Esophagus muscularis mucosa (tissue), 4 donors: ENCODE data around the gene DHRS7. TPM values are rescaled to one million over a fixed set of nuclear protein-coding genes. Genes with fewer than 3 reads are reported as not detected.

Source experiments
- DNase-seq: peaks from one replicate; pipeline ENCODE4 v3.0.0-alpha.2; 2017; ENCODE audit errors: extremely low spot score
- H3K27ac ChIP-seq, 4 donors: fragments of 200-600 bp; sonication (generic); replicated peaks in 1 of 4; 1 replicate in 3 of 4; 2 replicates in 1 of 4; pipeline ENCODE4 v1.5.1; 2016 to 2019; ENCODE audit warnings: mild to moderate bottlenecking in 1 of 4
- H3K27me3 ChIP-seq, 4 donors: fragments of 200-600 bp; sonication (generic); one replicate each; pipeline versions ENCODE4 v1.5.1 to v1.6.0; 2016 to 2019
- H3K36me3 ChIP-seq, 4 donors: fragments of 200-600 bp; sonication (generic); one replicate each; pipeline ENCODE4 v1.5.1; 2016 to 2019
- H3K4me1 ChIP-seq, 4 donors: fragments of 200-600 bp; sonication (generic); one replicate each; pipeline ENCODE4 v1.5.1; 2016 to 2019
- H3K4me3 ChIP-seq, 4 donors: fragments of 200-600 bp; sonication (generic); 1 replicate in 2 of 4; 2 replicates in 2 of 4; pipeline ENCODE4 v1.5.1; 2016 to 2019; ENCODE audit warnings: mild to moderate bottlenecking in 4 of 4, moderate library complexity in 1 of 4
- H3K9me3 ChIP-seq, 4 donors: fragments of 200-600 bp; sonication (generic); 1 replicate in 3 of 4; 2 replicates in 1 of 4; pipeline ENCODE4 v1.5.1; 2016 to 2019
- CTCF ChIP-seq, 3 experiments: fragments of 200-600 bp in 2 of 3; fragments of 450-650 bp in 1 of 3; sonication (generic) in 2 of 3; IDR thresholded peaks; one replicate each; pipeline ENCODE4 v1.5.1; 2017 to 2019; ENCODE audit warnings: antibody characterized with exemption in 3 of 3, mild to moderate bottlenecking in 2 of 3, moderate library complexity in 1 of 3
- EP300 ChIP-seq: sonication (generic); formaldehyde crosslinking; IDR thresholded peaks from one replicate; pipeline ENCODE4 v1.6.1; 2017; ENCODE audit warnings: antibody characterized with exemption
- POLR2A ChIP-seq: fragments of 450-650 bp; IDR thresholded peaks from one replicate; pipeline ENCODE4 v1.6.1; 2017; ENCODE audit warnings: antibody characterized with exemption, moderate library complexity, mild to moderate bottlenecking, low read depth
- POLR2AphosphoS5 ChIP-seq, 2 donors: sonication (generic); formaldehyde crosslinking; IDR thresholded peaks; one replicate each; pipeline ENCODE4 v1.6.1; 2017; ENCODE audit warnings: antibody characterized with exemption in 2 of 2
- whole genome bisulfite sequencing: methylation state at CpG from one replicate; pipeline ENCODE4 v1.1.5; 2018; 5-methylcytosine and 5-hydroxymethylcytosine counted together
- intact Hi-C: fragments of 100-400 bp; cut with DNase I; formaldehyde crosslinking; loops from one replicate; pipeline ENCODE4 v1.15.1; 2023
- total RNA-seq, 4 donors: library from RNA; depleted of rRNA; stranded (reverse); fragments of >200 nt; gene quantifications; one replicate each; pipeline versions ENCODE4 v1.1.0 to v1.2.1, GENCODE V29; 2016

DHRS7 gene
- total RNA-seq, 4 donors from 2014 or later, result 46.1 to 70.5 (median 59.5) TPM

GRCh38 chr14:60188115-60188514 lies 22.9 kb upstream of the DHRS7 start:
- Histone ChIP-seq H3K4me3 (no peak overlapping the region), H3K4me1 (peaks cover 0 to 8% (median 6%) of the 10 kb centered on the region in 4 donors), H3K27me3 (no peaks in the 10 kb centered on the region), H3K9me3 (no peaks in the 10 kb centered on the region), H3K36me3 (no peaks in the 10 kb centered on the region), H3K27ac (no peak overlapping the region)
- intact Hi-C loops, result no loop called here
- no peak for DNase-seq
- TF ChIP-seq POLR2A (no peak), CTCF (IDR thresholded peaks at IDR 0.05) (peak in 1 of 3 experiments; percentile 8)
- WGBS, result 51% methylated on average over 3 of the region's 3 CpGs

GRCh38 chr14:60184905-60185555 lies 19.8 kb upstream of the DHRS7 start:
- H3K4me1 ChIP-seq, result peaks cover 0 to 8% (median 6%) of the 10 kb centered on the region in 4 donors
- H3K9me3 ChIP-seq, result no peaks in the 10 kb centered on the region
- 63% methylated on average over 5 of the region's 5 CpGs for WGBS
- H3K36me3 ChIP-seq, result no peaks in the 10 kb centered on the region
- no peak overlapping the region for H3K4me3 ChIP-seq
- DNase-seq, result no peak
- H3K27me3 ChIP-seq, result no peaks in the 10 kb centered on the region
- TF ChIP-seq POLR2A (no peak), POLR2AphosphoS5 (IDR thresholded peaks at IDR 0.05) (no peak), CTCF (IDR thresholded peaks at IDR 0.05) (no peak), EP300 (no peak)
- H3K27ac ChIP-seq, result no peak overlapping the region
- intact Hi-C loops, result loop anchor here (2.0 kb wide), 1 partner anchor 220 kb away; no protein-coding TSS in a partner anchor

DNA sequence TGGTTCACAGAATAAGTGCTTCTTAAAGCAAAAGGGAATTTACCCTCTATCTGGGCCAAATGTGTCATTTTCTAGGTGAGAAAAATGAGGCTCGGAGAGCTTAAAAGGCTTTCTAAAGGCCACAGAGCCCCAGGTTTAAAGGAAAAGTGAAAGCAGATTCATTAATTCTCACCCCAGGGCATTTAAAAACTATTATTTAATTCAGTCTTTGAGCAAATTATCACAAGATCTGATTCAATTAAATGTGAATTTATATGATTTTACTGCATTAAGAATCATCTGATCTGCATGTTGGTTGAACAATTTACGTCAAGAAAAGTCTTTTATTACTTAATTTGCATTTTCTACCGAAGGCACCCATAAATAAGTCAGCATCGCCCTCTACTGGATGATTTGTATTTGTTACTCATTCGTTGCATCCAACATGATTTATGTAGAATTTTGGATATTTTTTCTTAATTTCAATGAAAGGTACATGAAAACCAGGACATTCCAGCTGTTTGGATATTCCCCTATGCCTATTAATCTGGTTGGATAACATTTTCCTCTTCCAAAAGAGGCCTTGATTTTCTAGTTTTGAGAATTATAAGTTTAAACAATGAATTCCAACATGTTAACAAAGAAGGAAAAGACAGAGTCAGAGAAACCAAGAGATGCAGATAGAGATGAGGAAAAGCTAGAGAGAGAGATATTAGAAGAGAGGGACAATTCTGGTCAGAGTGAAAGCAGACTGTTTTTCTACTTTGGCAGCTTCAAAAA lies 19.1 kb upstream of the DHRS7 start:
- under 1% methylated on average over 5 of the region's 5 CpGs for WGBS
- Histone ChIP-seq H3K4me3 (peak overlapping the region; percentile 45 to 60 (median 48)), H3K4me1 (peaks cover 6 to 13% (median 9%) of the 10 kb centered on the region in 4 donors), H3K27ac (peak overlapping the region; percentile 0 to 54 (median 52)), H3K9me3 (no peaks in the 10 kb centered on the region), H3K36me3 (no peaks in the 10 kb centered on the region), H3K27me3 (no peaks in the 10 kb centered on the region)
- intact Hi-C loops, result loop anchor here (2.0 kb wide), 1 partner anchor 220 kb away; no protein-coding TSS in a partner anchor
- no peak for DNase-seq
- TF ChIP-seq CTCF (IDR thresholded peaks at IDR 0.05) (peak; percentile 72 to 76 (median 73)), POLR2AphosphoS5 (IDR thresholded peaks at IDR 0.05) (no peak), EP300 (no peak), POLR2A (peak; percentile 7)

- no peaks in the 10 kb centered on the region for H3K9me3 ChIP-seq
- intact Hi-C loops, result loop anchor here (2.0 kb wide), 1 partner anchor 219 kb away; no protein-coding TSS in a partner anchor
- no peaks in the 10 kb centered on the region for H3K27me3 ChIP-seq
- 20% methylated on average over 1 of the region's 1 CpG for WGBS
- TF ChIP-seq POLR2A (no peak), EP300 (no peak), POLR2AphosphoS5 (IDR thresholded peaks at IDR 0.05) (no peak), CTCF (IDR thresholded peaks at IDR 0.05) (no peak)
- peak overlapping the region; percentile 0 to 54 (median 52) for H3K27ac ChIP-seq
- DNase-seq, result no peak
- H3K4me3 ChIP-seq, result peak overlapping the region; percentile 45 to 60 (median 48)
- H3K36me3 ChIP-seq, result no peaks in the 10 kb centered on the region
- peaks cover 6 to 15% (median 12%) of the 10 kb centered on the region in 4 donors for H3K4me1 ChIP-seq
Measured at GRCh38 chr14:60183741-60184140, 18.5 kb upstream of the DHRS7 start.
